Pancreas (tissue), 10 donors: ENCODE results near the gene PTPRO. TPM values are rescaled to one million over a fixed set of nuclear protein-coding genes. Genes with fewer than 3 reads are reported as not detected.

Experiments
- ATAC-seq, 4 donors: fragments of 200-7000 bp; cut with Tn5 transposase; one replicate each; pipeline versions ENCODE4 v1.8.0 to v1.9.1; 2020; ENCODE audit warnings: mild to moderate bottlenecking in 4 of 4, moderate library complexity in 4 of 4
- DNase-seq, 6 donors: peaks; one replicate each; pipeline ENCODE4 v3.0.0-alpha.2; 2020
- FAIRE-seq: peaks from 2 replicates; lab custom pipeline; 2012; peaks lifted over from hg19 to GRCh38; lab: Jason Lieb, UNC
- H3K27ac ChIP-seq, 4 donors: fragments of 200-600 bp; sonication (generic); 1 replicate in 3 of 4; 2 replicates in 1 of 4; pipeline versions ENCODE4 v1.5.0 to v1.8.0; 2020
- H3K27me3 ChIP-seq, 4 donors: fragments of 200-600 bp; one replicate each; pipeline ENCODE4 v1.8.0; 2021
- H3K36me3 ChIP-seq, 3 donors: fragments of 200-600 bp; sonication (generic) in 1 of 3; one replicate each; pipeline versions ENCODE4 v1.5.0 to v1.8.0; 2020 to 2021
- H3K4me1 ChIP-seq, 3 donors: fragments of 200-600 bp; one replicate each; pipeline ENCODE4 v1.8.0; 2021
- H3K4me3 ChIP-seq, 4 donors: fragments of 200-600 bp; sonication (generic) in 2 of 4; one replicate each; pipeline versions ENCODE4 v1.5.0 to v1.8.0; 2020 to 2021
- H3K9me3 ChIP-seq, 4 donors: fragments of 200-600 bp; one replicate each; pipeline ENCODE4 v1.8.0; 2021
- CTCF ChIP-seq, 4 donors: fragments of 200-600 bp; sonication (generic) in 3 of 4; IDR thresholded peaks; one replicate each; pipeline versions ENCODE4 v1.5.0 to v1.8.0; 2021; ENCODE audit warnings: antibody characterized with exemption in 4 of 4
- WGBS, 2 donors: extraction: QIAGEN DNeasy Blood & Tissue Kit; methylation state at CpG; one replicate each; pipeline ENCODE4 v1.1.7; 2013; 5-methylcytosine and 5-hydroxymethylcytosine counted together
- intact Hi-C, 3 donors: fragments of 100-400 bp; cut with DNase I; formaldehyde crosslinking; loops; one replicate each; pipeline versions ENCODE4 v1.11.1 to v1.14.2; 2022
- polyA plus RNA-seq, 2 donors: library from polyadenylated mRNA; stranded (reverse); fragments of 200-250 nt; gene quantifications; one replicate each; pipeline ENCODE4 v1.2.3, GENCODE V29; 2013
- total RNA-seq, 6 donors: library from RNA; stranded (reverse); fragmentation: NEBNext Ultra II Directional in 4 of 6; extraction: Animal tissue kit (Norgen Biotek cat#: 25700) in 4 of 6; gene quantifications; one replicate each; pipeline versions ENCODE4 v1.2.1 to v1.2.4, GENCODE V29; 2021 to 2023
- donor health status: healthy with polysubstance abuse.
- donor health status: DM: no; HTN: no; CAD: no; lungs with moderate emphysema.
- donor health status: DM: no; HTN: no; CAD: no.
- donor health status: control.
- donor health status: control.
- donor health status: Bipolar disorder and iron deficiency.
- donor health status: DM: yes; HTN: yes; CAD: no.
- donor health status: DM: no; HTN: no; CAD: no.
- donor health status: DM: no; HTN: no; CAD: no.
- donor health status: DM: yes; HTN: yes; CAD: no.

PTPRO gene
- total and polyA plus RNA-seq, 8 donors, result 0.11 to 2.6 (median 0.31) TPM; not detected in 1

- Histone ChIP-seq H3K27ac (no peak overlapping the region), H3K27me3 (no peaks in the 10 kb centered on the region), H3K36me3 (no peaks in the 10 kb centered on the region), H3K4me1 (no peaks in the 10 kb centered on the region), H3K4me3 (no peak overlapping the region), H3K9me3 (no peaks in the 10 kb centered on the region)
- no peak for TF ChIP-seq CTCF (IDR thresholded peaks at IDR 0.05)
- intact Hi-C loops, result no loop called here
- no peak for FAIRE-seq
- ATAC-seq, result no peak
- WGBS, 2 donors, result 5 to 12% methylated on average over 1 of the region's 1 CpG
- no peak for DNase-seq
These were observed 67.3 kb downstream of the PTPRO start for GRCh38 chr12:15389561-15389960.

GRCh38 chr12:15393037-15393436, 70.7 kb downstream of the PTPRO start:
- Histone ChIP-seq H3K36me3 (no peaks in the 10 kb centered on the region), H3K4me3 (no peak overlapping the region), H3K27me3 (no peaks in the 10 kb centered on the region), H3K27ac (no peak overlapping the region), H3K4me1 (no peaks in the 10 kb centered on the region), H3K9me3 (no peaks in the 10 kb centered on the region)
- no peak for ATAC-seq
- intact Hi-C loops, result no loop called here
- 67 to 81% methylated on average over 1 of the region's 1 CpG for WGBS, 2 donors
- TF ChIP-seq CTCF (IDR thresholded peaks at IDR 0.05), result no peak
- no peak for DNase-seq
- FAIRE-seq, result no peak

- H3K27ac ChIP-seq, result no peak overlapping the region
These were observed 71.7 kb downstream of the PTPRO start for GRCh38 chr12:15393995-15394394.

GRCh38 chr12:15404485-15404884, 82.2 kb downstream of the PTPRO start:
- no peak overlapping the region for H3K27ac ChIP-seq
- no peak for ATAC-seq
- no peaks in the 10 kb centered on the region for H3K9me3 ChIP-seq
- no peak overlapping the region for H3K4me3 ChIP-seq
- no peaks in the 10 kb centered on the region for H3K27me3 ChIP-seq
- H3K36me3 ChIP-seq, result no peaks in the 10 kb centered on the region
- 0% methylated on average over 1 of the region's 1 CpG for WGBS, 2 donors
- no peak for DNase-seq
- no peak for FAIRE-seq
- H3K4me1 ChIP-seq, result no peaks in the 10 kb centered on the region
- intact Hi-C loops, result no loop called here
- TF ChIP-seq CTCF (IDR thresholded peaks at IDR 0.05), result no peak

More at GRCh38 chr12:15393995-15394394, 71.7 kb downstream of the PTPRO start:
- Histone ChIP-seq H3K27me3 (no peaks in the 10 kb centered on the region), H3K4me1 (no peaks in the 10 kb centered on the region), H3K36me3 (no peaks in the 10 kb centered on the region), H3K9me3 (no peaks in the 10 kb centered on the region), H3K4me3 (no peak overlapping the region)
- no peak for TF ChIP-seq CTCF (IDR thresholded peaks at IDR 0.05)
- intact Hi-C loops, result no loop called here
- no peak for FAIRE-seq
- DNase-seq, result no peak
- ATAC-seq, result no peak

GRCh38 chr12:15405606-15406005, 83.3 kb downstream of the PTPRO start:
- no peaks in the 10 kb centered on the region for H3K4me1 ChIP-seq
- intact Hi-C loops, result no loop called here
- WGBS, 2 donors, result 47 to 56% methylated on average over 2 of the region's 2 CpGs
- no peaks in the 10 kb centered on the region for H3K27me3 ChIP-seq
- FAIRE-seq (no peak), DNase-seq (no peak), ATAC-seq (no peak)
- no peak overlapping the region for H3K27ac ChIP-seq
- no peaks in the 10 kb centered on the region for H3K9me3 ChIP-seq
- H3K4me3 ChIP-seq, result no peak overlapping the region
- no peak for TF ChIP-seq CTCF (IDR thresholded peaks at IDR 0.05)
- no peaks in the 10 kb centered on the region for H3K36me3 ChIP-seq
